Left cardiac atrium (tissue), 4 donors: ENCODE measurements around the gene PRAMEF8. TPM values are rescaled to one million over a fixed set of nuclear protein-coding genes. Genes with fewer than 3 reads are reported as not detected.
"Not testable (repeated sequence)": the region's sequence is repeated elsewhere in the genome, so short reads cannot be mapped to it uniquely, and the experiment has no call there.

ENCODE experiments used
- ATAC-seq, 2 donors: fragments of 200-7000 bp; cut with Tn5 transposase; one replicate each; pipeline ENCODE4 v1.9.1; 2020; ENCODE audit warnings: mild to moderate bottlenecking in 2 of 2, moderate library complexity in 2 of 2
- DNase-seq: peaks from one replicate; pipeline ENCODE4 v3.0.0-alpha.2; 2020
- intact Hi-C, 2 donors: fragments of 100-400 bp; cut with DNase I; formaldehyde crosslinking; loops; one replicate each; pipeline versions ENCODE4 v1.14.1 to v1.15.1; 2022 to 2023
- long read RNA-seq: library from polyadenylated mRNA; unstranded; transcript quantifications from one replicate; pipeline ENCODE4 v2.0.0, GENCODE V29; 2021
- total RNA-seq, 2 donors: library from RNA; stranded (reverse); fragmentation: NEBNext Ultra II Directional; extraction: Animal tissue kit (Norgen Biotek cat#: 25700); gene quantifications; one replicate each; pipeline ENCODE4 v1.2.1, GENCODE V29; 2021
- donor health status: DM: no; HTN: yes; CAD: no.
- donor health status: DM: no; HTN: yes; CAD: no; lungs with severe emphysema.
- donor health status: DM: yes; HTN: yes; CAD: no.
- donor health status: Dilated cardiomyopathy.

Gene PRAMEF8
- not detected for total RNA-seq
- long read RNA-seq = 0 reads

DNA sequence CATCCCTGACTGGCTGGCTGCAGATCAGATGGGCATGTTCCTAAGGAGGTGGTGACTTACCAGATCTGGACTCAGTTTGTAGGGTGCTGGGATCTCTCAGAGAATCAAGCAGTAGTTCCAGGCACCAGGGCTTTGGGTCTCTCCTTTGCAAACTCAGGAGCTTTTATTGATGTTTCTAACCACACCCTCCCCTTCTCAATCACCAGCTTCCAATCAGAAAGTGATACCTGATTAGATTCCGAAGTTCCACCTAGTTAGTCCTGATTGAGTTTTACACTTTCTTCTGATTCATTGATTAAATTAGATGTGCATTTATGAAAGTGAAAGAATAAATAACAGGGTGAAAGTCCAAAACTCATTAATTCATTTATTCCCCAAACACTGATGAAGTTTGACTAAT, at the start of gene PRAMEF8:
PRAMEF8 (minus strand) TSS at position 101 of the 400 bp plus-strand sequence. CDS start 1,046 bp downstream, outside the sequence.
- DNase-seq, intact Hi-C loops, ATAC-seq: not testable (repeated sequence)

DNA sequence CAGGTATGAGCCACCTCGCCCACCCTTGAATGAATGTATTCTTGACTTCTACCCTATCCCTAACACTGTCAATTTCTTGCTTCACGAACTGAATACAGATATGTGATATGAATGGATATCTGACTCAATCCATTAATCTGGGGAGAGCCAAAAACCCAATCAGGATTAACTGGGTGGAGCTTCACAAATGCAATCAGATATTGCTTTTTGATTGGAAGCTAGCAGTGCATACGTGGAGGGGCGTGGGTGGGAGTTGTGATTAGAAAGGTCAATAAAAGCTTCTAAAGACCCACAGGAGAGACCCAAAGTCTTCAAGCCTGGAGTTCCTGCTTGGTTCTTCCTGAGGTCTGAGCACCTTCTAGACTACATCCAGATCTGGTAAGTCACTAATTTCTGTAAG, 30.3 kb upstream of the PRAMEF8 start, which contains the start of gene PRAMEF15:
PRAMEF15 (plus strand) TSS at position 301 of the 400 bp plus-strand sequence. CDS start 2,827 bp downstream, outside the sequence.
- DNase-seq, ATAC-seq, intact Hi-C loops: not testable (repeated sequence)

DNA sequence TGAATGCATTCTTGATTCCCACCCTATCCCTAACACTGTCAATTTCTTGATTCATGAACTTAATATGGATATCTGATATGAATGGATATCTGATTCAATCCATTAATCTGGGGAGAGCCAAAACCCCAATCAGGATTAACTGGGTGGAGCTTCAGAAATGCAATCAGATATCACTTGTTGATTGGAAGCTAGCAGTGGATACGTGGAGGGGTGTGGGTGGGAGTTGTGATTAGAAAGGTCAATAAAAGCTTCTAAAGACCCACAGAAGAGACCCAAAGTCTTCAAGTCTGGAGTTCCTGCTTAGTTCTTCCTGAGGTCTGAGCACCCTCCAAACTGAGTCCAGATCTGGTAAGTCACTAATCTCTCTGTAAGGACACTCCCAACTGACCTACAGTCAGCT, 18.3 kb upstream of the PRAMEF8 start, which contains the start of gene PRAMEF33:
PRAMEF33 (plus strand) TSS at position 301 of the 400 bp plus-strand sequence. CDS start 2,416 bp downstream, outside the sequence.
- intact Hi-C loops, ATAC-seq, DNase-seq: not testable (repeated sequence)

DNA sequence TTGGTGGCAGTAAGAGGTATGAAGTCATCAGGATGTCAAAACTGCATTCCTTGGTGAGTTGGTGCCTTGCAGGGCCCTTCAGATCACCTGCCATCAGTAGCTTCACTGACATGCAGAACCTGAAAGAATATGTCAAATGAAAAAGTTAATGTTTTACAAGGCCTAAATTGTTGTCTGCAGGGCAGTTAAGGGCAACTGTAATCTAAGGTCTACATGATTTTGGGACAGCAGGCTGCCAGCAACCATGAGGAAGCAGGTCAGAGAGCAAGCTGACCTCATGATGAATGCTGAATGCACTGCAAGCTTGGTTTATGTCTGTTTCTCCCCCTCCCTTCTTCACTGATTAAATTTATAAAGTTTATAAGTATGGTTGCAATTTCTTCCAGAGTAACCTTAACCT, 17.3 kb upstream of the PRAMEF8 start:
- DNase-seq, intact Hi-C loops, ATAC-seq: not testable (repeated sequence)

DNA sequence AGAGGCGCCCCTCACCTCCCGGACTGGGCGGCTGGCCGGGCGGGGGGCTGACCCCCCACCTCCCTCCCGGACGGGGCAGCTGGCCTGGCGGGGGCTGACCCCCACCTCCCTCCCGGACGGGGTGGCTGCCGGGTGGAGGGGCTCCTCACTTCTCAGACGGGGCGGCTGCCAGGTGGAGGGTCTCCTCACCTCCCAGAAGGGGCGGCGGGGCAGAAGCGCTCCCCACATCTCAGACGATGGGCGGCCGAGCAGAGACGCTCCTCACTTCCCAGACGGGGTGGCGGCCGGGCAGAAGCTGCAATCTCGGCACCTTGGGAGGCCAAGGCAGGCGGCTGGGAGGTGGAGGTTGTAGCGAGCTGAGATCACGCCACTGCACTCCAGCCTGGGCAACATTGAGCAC, 13.8 kb upstream of the PRAMEF8 start:
- intact Hi-C loops, ATAC-seq: not testable (repeated sequence)

DNA sequence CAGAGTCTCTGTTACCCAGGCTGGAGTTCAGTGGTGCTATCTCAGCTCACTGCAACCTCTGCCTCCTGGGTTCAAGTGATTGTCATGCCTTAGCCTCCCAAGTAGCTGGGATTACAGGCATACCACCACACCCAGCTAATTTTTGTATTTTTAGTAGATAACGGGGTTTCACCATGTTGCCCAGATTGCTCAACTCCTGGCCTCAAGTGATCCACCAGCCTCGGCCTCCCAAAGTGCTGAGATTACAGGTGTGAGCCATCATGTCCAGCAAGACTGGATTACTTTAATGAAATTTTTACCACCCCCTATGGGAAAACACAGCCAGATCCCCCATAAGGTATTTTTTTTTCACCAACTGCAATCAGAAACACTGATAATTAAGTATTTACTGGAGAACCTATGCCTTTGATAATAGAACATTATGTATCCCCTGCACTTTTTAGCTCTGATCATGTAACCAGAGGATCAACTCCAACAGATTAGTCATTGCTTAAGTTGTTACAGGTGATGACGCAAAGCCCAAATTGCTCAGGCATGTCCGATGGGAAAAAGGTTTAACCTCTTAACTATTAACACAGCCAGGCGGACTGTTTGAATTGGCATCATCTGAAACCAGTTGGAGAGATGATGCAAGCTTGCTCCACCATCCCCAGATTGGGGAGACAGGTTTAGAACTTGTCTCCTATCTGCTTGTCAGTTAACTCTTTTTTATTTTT, 12.4 kb upstream of the PRAMEF8 start:
- DNase-seq, intact Hi-C loops: not testable (repeated sequence)
- peak in 1 of 2 donors; percentile 75 for ATAC-seq

More for the DNA sequence above, 13.8 kb upstream of the PRAMEF8 start:
- DNase-seq = not testable (repeated sequence)

DNA sequence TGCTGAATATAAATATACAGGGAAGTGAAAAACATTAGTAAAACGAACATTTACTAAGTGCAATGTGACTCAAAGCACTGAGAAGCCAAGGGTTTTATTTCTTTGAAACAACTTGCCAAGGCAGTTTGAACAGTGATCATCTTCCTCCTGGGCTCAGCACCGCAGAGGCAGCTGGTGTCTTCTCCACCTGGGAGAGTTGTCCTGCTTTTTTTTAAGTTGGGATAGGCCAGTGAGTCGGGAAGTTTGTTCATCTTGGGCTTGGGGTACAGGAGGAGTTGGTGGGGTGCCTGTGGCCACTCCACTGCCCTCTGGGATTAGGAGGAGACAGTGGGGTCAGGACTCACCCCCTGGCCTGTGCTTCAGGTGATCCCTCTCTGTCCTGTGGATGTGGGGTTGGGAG, 4.1 kb upstream of the PRAMEF8 start:
- ATAC-seq, DNase-seq, intact Hi-C loops: not testable (repeated sequence)

DNA sequence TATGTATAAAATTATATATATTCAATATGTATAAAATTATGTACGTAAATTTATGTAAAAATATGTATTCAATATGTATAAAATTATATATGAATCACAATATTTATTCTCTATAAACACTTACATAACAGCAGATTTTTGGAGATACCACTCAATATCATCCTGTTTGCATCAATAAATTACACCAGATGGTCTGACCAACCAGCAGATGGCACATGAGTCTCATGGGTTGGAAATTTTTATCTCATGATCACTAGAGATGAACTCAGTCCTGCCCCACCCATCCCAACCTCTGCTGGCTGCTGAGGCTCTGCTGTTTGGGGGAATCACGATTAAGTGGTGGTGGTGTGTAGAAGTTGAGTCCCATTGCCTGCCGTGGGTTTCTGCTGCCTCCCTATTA, 5.3 kb downstream of the PRAMEF8 start:
- ATAC-seq, intact Hi-C loops, DNase-seq: not testable (repeated sequence)

DNA sequence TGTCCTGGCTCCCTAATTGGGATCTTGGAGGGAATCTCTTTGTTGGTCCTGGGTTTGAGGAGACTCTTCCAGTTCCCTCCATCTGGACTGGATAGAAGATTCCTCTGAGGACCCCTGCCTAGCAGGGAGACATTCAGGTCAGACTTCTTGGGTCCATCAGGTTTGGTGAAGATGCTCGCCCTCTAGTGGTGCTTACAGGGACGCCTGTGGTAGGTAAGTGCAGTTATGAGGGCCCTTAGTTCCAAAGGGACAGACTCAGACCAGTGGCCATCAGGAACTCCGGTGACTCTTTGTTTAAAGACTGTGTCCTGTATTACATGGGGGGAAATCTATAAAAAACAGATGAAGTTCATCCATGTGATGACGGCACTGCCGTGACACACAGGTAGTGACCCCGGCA, 7.9 kb downstream of the PRAMEF8 start:
- DNase-seq, intact Hi-C loops, ATAC-seq: not testable (repeated sequence)

DNA sequence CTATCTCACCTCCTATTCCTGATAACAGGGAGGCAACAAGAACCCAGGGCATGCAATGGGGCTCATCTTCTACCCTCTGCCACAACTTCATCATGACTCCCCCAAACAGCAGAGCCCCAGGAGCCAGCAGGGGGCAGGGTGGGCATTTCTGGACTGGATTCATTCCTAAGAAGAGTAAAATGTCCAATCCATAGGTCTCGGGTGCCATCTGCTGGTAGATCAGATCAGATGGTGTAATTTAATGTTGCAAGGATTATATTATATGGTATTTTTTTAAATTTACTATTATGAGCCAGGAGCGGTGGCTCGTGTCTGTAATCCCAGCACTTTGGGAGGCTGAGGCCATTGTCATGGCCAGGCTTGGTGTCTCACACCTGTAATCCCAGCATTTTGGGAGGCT, 19.8 kb downstream of the PRAMEF8 start:
- ATAC-seq, intact Hi-C loops, DNase-seq: not testable (repeated sequence)

DNA sequence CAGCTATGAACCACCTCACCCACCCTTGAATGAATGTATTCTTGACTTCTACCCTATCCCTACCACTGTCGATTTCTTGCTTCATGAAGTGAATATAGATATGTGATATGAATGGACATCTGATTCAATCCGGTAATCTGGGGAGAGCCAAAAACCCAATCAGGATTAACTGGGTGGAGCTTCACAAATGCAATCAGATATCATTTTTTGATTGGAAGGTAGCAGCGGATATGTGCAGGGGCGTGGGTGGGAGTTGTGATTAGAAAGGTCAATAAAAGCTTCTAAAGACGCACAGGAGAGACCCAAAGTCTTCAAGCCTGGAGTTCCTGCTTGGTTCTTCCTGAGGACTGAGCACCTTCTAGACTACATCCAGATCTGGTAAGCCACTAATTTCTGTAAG, 31.0 kb downstream of the PRAMEF8 start, which contains the start of gene PRAMEF5:
PRAMEF5 (plus strand) TSS at position 301 of the 400 bp plus-strand sequence. CDS start 5,071 bp downstream, outside the sequence.
- DNase-seq, ATAC-seq, intact Hi-C loops: not testable (repeated sequence)

DNA sequence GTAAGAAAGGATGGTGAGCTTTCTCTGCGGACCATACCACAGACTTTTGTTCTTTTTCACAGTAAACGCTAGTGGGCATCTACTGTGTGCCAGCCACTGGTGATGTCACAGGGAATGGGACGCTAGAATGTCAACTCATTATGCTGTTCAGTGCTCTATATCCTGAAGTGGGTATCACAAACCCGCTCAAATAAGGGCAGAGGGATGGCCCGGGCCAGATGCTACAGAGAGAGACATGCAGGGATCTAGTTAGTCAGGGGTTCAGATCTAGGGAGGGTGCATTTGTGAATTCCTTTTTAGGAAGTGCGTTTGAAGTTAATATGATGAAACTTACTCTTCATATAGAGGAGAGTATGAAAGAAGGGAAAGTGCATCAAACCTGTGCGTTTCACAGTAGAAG, 37.8 kb downstream of the PRAMEF8 start:
- ATAC-seq, intact Hi-C loops, DNase-seq: not testable (repeated sequence)

DNA sequence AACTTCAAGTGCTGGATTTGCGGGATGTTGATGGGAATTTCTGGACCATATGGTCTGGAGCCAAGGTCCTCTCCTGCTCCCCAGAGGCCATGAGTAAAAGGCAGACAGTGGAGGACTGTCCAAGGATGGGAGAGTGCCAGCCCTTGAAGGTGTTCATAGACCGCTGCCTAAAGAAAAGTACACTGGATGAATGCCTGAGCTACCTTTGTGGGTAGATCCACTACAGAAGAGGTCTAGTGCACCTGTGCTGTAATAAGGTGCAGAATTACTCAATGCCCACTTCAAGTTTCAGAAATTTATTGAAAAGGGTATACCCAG, 38.4 kb downstream of the PRAMEF8 start:
- DNase-seq, intact Hi-C loops, ATAC-seq: not testable (repeated sequence)

DNA sequence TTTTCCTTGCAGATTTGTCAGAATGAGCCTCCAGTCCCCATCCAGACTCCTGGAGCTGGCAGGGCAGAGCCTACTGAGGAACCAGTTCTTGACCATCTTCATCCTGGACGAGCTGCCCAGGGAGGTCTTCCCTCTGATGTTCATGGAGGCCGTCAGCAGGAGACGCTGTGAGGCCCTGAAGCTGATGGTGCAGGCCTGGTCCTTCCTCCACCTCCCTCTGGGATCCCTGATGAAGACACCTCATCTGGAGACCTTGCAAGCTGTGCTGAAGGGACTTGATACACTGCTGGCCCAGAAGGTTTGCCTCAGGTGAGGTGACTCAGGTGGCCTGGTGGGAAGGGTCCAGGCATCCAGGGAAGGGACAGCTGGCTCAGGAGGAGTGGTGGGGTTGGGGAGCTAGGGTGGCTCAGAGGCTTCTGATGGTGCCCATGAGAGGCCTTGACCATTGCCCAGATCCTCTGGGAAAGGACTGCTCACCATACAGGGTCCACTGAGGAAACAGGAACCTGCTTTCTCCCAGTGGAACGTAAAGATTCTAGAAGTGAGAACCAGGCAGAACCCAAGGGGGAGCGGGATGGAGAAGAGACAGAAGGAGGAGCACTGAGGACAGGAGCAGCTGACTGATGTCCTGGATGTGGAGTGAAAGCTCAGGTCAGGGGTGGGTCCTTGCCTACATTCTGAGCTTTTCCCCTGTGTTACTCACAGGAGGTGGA, 38.9 kb downstream of the PRAMEF8 start:
- ATAC-seq, intact Hi-C loops, DNase-seq: not testable (repeated sequence)

DNA sequence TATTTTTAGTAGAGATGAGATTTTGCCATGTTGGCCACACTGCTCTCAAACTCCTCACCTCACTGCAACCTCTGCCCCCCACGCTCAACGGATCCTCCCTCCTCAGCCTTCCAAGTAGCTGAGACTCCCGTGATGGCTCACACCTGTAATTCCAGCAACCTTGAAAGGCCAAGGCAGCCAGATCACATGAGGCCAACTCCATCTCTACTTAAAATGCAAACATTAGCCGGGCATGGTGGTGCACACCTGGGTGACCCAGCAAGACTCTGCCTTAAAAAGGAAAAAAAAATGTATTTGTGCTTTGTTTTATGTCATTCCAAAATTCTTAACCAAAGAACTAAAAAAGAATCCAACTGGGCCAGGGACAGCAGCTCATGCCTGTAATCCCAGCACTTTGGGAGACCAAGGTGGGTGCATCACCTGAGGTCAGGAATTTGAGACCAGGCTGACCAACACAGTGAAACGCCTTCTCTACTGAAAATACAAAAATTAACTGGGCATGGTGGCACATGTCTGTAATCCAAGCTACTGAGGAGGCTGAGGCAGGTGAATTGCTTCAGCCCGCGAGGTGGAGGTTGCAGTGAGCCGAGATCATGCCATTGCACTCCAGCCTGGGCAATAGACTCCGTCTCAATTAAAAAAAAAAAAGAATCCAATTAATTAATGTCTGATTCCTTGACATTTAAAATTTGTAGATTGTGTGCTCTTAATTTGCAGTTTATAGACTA, 41.2 kb downstream of the PRAMEF8 start:
- intact Hi-C loops, ATAC-seq, DNase-seq: not testable (repeated sequence)

DNA sequence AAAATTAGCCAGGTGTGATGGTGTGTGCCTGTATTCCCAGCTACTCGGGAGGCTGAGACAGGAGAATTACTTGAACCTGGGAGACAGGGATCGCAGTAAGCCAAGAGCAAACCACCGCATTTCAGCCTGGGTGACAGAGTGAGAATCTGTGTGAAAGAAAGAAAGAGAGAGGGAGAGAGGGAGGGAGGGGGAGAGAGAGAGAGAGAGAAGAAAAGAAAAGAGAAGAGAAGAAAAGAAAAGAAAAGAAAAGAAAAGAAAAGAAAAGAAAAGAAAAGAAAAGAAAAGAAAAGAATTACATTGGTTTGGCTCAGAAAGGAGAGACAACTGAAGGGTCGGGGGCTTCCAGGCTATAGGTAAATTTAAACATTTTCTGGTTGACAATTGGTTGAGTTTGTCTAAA, 45.3 kb downstream of the PRAMEF8 start:
- ATAC-seq, DNase-seq, intact Hi-C loops: not testable (repeated sequence)

DNA sequence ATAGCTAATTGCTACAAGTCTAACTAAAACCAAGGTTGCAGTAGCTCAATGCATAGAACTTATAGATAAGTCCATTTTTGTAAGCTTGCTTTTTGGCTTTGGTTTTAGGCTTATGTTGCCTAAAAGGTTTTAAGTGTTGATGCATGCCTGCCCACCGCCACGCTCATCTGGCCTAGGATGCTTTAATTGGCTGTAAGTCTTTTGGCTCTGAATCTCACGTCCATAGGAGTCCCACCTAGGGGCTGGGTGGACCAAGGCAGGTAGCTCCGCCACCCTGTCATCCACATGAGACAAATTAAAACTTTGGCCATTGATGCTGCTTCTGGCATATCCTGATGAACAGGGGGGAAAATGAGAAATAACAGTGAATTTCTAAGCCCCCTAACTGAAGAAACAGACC, 47.4 kb downstream of the PRAMEF8 start:
- intact Hi-C loops, DNase-seq, ATAC-seq: not testable (repeated sequence)

DNA sequence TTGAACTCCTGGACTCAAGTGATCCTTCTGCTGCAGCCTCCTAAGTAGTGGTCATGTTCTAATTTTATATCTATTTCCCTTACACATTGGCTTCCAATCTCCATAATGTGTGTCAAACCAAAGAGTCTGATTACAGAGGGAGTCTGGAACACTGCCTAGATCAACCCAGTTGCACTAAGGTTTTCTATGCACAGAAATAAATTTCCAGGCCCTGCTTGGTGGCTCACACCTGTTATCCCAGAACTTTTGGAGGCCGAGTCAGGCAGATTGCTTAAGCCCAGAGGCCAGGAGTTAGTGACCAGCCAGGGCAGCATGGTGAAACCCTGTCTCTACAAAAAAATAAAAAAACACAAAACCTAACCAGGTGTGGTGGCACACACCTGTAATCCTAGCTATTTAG, 50.9 kb downstream of the PRAMEF8 start:
- DNase-seq, ATAC-seq, intact Hi-C loops: not testable (repeated sequence)

DNA sequence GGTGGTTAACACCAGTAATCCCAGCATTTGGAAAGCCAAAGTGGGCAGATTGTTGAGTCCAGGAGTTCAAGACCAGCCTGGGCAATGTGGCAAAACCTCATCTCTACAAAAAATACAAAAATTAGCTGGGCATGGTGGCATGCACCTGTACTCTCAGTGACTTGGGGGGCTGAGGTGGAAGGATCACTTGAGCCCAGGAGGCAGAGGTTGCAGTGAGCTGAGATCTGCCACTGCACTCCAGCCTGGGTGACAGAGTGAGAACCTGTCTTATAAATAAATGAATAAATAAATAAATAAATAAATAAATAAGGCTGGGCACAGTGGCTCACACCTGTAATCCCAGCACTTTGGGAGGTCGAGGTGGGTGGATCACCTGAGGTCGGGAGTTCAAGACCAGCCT, 52.9 kb downstream of the PRAMEF8 start:
- ATAC-seq, intact Hi-C loops, DNase-seq: not testable (repeated sequence)
